MG63 (cell line): Measurements from ENCODE around the gene ZNF613. TPM values are rescaled to one million over a fixed set of nuclear protein-coding genes. Genes with fewer than 3 reads are reported as not detected.
"Not testable (repeated sequence)": the region's sequence is repeated elsewhere in the genome, so short reads cannot be mapped to it uniquely, and the experiment has no call there.

Experiments used
- DNase-seq: peaks from one replicate; pipeline ENCODE4 v3.0.0-alpha.2; 2020
- H3K27me3 ChIP-seq: fragments of 250-450 bp; sonication (Bioruptor Pico); 2 replicates; pipeline ENCODE4 v1.5.1; 2020; ENCODE audit warnings: mild to moderate bottlenecking, moderate library complexity
- H3K36me3 ChIP-seq: fragments of 250-450 bp; sonication (Bioruptor Pico); 2 replicates; pipeline ENCODE4 v1.5.1; 2020; ENCODE audit warnings: mild to moderate bottlenecking, moderate library complexity
- H3K4me3 ChIP-seq: fragments of 250-450 bp; sonication (Bioruptor Pico); 2 replicates; pipeline ENCODE4 v1.5.1; 2020; ENCODE audit warnings: mild to moderate bottlenecking, moderate library complexity
- H3K9me3 ChIP-seq: fragments of 250-450 bp; sonication (Bioruptor Pico); 2 replicates; pipeline ENCODE4 v1.5.1; 2020; ENCODE audit warnings: mild to moderate bottlenecking, moderate library complexity
- total RNA-seq: library from RNA; depleted of rRNA; stranded (reverse); fragments of >200 nt; shearing (Covaris generic); gene quantifications from 2 replicates; pipeline ENCODE4 v1.2.3, GENCODE V29; 2014; ENCODE audit warnings: low replicate concordance

ZNF613 gene
- total RNA-seq, 1 experiment from 2014 or later = 3.0 TPM

GRCh38 chr19:51919606-51920005 is 7.7 kb upstream of the ZNF613 start:
- DNase-seq = no peak
- peaks cover 36% of the 10 kb centered on the region for H3K9me3 ChIP-seq
- no peak overlapping the region for H3K4me3 ChIP-seq
- H3K36me3 ChIP-seq = no peaks in the 10 kb centered on the region
- H3K27me3 ChIP-seq = no peaks in the 10 kb centered on the region

DNA sequence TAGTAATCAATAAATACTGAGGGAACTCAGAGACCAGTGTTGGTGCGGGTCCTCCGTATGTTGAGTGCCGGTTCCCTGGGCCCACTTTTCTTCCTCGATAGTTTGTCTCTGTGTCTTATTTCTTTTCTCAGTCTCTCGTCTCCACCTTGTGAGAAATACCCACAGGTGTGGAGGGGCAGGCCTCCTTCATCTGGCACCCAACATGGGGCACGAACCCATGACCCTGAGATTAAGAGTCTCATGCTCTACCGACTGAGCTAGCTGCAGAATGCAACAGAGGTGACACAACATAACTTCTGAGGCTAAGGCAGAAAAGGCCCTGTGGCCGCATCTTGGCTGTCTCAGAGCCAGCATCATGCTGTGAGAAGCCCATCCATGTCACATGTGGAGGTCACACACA is 5.3 kb upstream of the ZNF613 start:
- H3K36me3 ChIP-seq = no peaks in the 10 kb centered on the region
- DNase-seq = no peak

DNA sequence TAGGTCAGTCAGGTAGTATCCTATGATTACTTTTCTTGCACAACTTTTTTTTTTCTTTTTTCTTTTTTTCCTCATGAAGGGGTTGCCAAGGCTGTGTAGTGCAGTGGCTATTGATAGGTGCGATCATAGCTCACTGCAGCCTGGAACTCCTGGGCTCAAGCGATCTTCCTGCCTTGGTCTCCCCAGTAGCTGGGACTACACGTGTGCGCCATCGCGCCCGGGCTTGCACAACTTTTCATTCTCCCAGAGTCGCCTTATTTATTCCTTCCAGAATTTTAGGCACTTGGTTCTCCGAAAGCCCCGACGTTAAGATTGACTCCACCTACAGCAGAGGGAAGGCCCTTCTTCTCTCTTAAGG is 867 bp upstream of the ZNF613 start:
- H3K36me3 ChIP-seq = peaks cover 18% of the 10 kb centered on the region
- peaks cover 33% of the 10 kb centered on the region for H3K9me3 ChIP-seq
- peak overlapping the region; percentile 85 for H3K4me3 ChIP-seq
- no peaks in the 10 kb centered on the region for H3K27me3 ChIP-seq
- no peak for DNase-seq

More for the DNA sequence above, 5.3 kb upstream of the ZNF613 start:
- H3K9me3 ChIP-seq = peaks cover 34% of the 10 kb centered on the region
- no peak overlapping the region for H3K4me3 ChIP-seq
- H3K27me3 ChIP-seq = no peaks in the 10 kb centered on the region

DNA sequence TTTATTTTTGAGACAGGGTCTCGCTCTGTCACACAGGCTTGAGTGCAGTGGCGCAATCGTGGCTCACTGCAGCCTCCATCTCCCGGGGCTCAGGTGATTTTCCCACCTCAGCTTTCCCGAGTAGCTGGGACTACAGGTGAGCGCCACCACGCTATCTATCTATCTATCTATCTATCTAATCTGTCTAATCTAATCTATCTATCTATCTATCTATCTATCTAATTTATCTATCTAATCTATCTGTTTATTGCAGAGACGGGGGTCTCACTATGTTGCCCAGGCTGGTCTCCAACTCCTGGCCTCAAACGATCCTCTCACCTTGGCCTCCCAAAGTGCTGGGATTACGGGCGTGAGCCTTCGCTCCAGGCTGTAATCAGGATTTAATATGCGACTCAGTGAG is 587 bp downstream of the ZNF613 start:
- Histone ChIP-seq H3K9me3 (peaks cover 30% of the 10 kb centered on the region), H3K27me3 (no peaks in the 10 kb centered on the region), H3K36me3 (peaks cover 25% of the 10 kb centered on the region), H3K4me3 (peak overlapping the region; percentile 85)
- no peak for DNase-seq

- Histone ChIP-seq H3K36me3 (peaks cover 46% of the 10 kb centered on the region), H3K27me3 (no peaks in the 10 kb centered on the region), H3K4me3 (no peak overlapping the region), H3K9me3 (peaks cover 23% of the 10 kb centered on the region)
- no peak for DNase-seq
These were observed 4.6 kb downstream of the ZNF613 start for GRCh38 chr19:51931921-51932320.

- Histone ChIP-seq H3K27me3 (no peaks in the 10 kb centered on the region), H3K4me3 (no peak overlapping the region), H3K9me3 (peaks cover 21% of the 10 kb centered on the region), H3K36me3 (peaks cover 69% of the 10 kb centered on the region)
- no peak for DNase-seq
These were observed 11.7 kb downstream of the ZNF613 start for GRCh38 chr19:51938936-51939335.

DNA sequence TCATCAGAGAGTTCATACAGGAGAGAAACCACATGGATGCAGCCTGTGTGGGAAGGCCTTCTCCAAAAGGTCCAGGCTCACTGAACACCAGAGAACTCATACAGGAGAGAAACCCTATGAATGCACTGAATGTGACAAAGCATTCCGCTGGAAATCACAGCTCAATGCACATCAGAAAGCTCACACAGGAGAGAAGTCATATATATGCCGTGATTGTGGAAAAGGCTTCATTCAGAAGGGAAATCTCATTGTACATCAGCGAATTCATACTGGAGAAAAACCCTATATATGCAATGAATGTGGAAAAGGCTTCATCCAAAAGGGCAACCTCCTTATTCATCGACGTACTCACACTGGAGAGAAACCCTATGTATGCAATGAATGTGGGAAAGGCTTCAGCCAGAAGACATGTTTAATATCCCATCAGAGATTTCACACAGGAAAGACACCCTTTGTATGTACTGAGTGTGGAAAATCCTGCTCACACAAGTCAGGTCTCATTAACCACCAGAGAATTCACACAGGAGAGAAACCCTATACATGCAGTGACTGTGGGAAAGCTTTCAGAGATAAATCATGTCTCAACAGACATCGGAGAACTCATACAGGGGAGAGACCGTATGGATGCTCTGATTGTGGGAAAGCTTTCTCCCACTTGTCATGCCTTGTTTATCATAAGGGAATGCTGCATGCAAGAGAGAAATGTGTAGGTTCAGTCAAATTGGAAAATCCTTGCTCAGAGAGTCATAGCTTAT is 17.7 kb downstream of the ZNF613 start:
- H3K4me3 ChIP-seq = no peak overlapping the region
- H3K9me3 ChIP-seq = peaks cover 52% of the 10 kb centered on the region
- DNase-seq = no peak
- peaks cover 59% of the 10 kb centered on the region for H3K36me3 ChIP-seq
- no peaks in the 10 kb centered on the region for H3K27me3 ChIP-seq

GRCh38 chr19:51946602-51947001 is 19.3 kb downstream of the ZNF613 start:
- DNase-seq = no peak
- Histone ChIP-seq H3K27me3 (no peaks in the 10 kb centered on the region), H3K4me3 (no peak overlapping the region), H3K9me3 (peaks cover 49% of the 10 kb centered on the region), H3K36me3 (peaks cover 43% of the 10 kb centered on the region)

- no peak for DNase-seq
- no peaks in the 10 kb centered on the region for H3K27me3 ChIP-seq
- H3K4me3 ChIP-seq = no peak overlapping the region
- H3K36me3 ChIP-seq = peaks cover 22% of the 10 kb centered on the region
- H3K9me3 ChIP-seq = peaks cover 35% of the 10 kb centered on the region
These were observed 21.7 kb downstream of the ZNF613 start for GRCh38 chr19:51948975-51949374.

- not testable (repeated sequence) for H3K36me3 ChIP-seq, H3K9me3 ChIP-seq, DNase-seq, H3K27me3 ChIP-seq, H3K4me3 ChIP-seq
These were observed 30.6 kb downstream of the ZNF613 start for GRCh38 chr19:51957846-51958245.

- no peak for DNase-seq
- H3K36me3 ChIP-seq = peaks cover 10% of the 10 kb centered on the region
- no peaks in the 10 kb centered on the region for H3K27me3 ChIP-seq
- no peak overlapping the region for H3K4me3 ChIP-seq
- H3K9me3 ChIP-seq = peaks cover 13% of the 10 kb centered on the region; the same call in 1 of the 2 replicates
These were observed 32.5 kb downstream of the ZNF613 start for GRCh38 chr19:51959791-51960190.

DNA sequence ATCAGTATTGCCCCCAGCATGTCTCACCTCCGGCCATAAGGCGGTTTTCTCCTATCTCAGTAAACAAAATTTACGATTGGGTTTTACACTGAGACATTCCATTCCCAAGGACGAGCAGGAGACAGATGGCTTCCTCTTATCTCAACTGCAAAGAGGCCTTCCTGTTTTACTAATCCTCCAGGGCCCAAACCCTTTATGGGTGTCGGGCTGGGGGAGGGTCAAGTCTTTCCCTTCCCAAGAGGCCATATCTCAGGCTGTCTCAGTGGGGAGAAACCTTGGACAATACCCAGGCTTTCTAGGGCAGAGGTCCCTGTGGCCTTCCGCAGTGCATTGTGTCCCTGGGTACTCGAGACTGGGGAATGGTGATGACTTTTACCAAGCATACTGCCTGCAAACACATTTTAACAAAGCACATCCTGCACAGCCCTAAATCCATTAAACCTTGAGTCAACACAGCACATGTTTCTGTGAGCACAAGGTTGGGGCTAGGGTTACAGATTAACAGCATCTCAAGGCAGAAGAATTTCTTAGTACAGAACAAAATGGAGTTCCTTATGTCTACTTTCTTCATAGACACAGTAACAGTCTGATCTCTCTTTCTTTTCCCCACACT is 33.5 kb downstream of the ZNF613 start:
- H3K27me3 ChIP-seq, DNase-seq, H3K4me3 ChIP-seq: not testable (repeated sequence)
- peaks cover 19% of the 10 kb centered on the region for H3K36me3 ChIP-seq
- peaks cover 20% of the 10 kb centered on the region for H3K9me3 ChIP-seq

DNA sequence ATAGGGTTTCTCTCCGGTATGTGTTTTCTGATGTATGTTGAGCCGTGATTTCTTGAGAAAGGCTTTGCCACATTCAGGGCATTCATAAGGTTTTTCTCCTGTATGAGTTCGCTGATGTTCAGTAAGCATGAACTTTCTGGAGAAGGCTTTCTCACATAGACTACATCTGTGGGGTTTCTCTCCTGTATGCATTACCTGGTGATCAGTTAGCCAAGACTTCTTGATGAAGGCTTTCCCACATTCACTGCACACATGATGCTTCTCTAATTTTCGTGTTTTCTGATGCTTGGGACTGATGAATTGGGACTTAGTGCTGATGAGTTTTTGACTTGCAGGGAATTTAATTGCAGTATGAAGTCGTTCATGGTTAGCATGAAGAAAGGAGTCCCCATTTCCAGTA is 38.3 kb downstream of the ZNF613 start:
- Histone ChIP-seq H3K27me3 (no peaks in the 10 kb centered on the region), H3K36me3 (peaks cover 56% of the 10 kb centered on the region), H3K9me3 (peaks cover 49% of the 10 kb centered on the region), H3K4me3 (no peak overlapping the region)
- DNase-seq = no peak

- Histone ChIP-seq H3K27me3 (no peaks in the 10 kb centered on the region), H3K36me3 (peaks cover 79% of the 10 kb centered on the region), H3K4me3 (no peak overlapping the region), H3K9me3 (peaks cover 55% of the 10 kb centered on the region)
- DNase-seq = no peak
These were observed 43.4 kb downstream of the ZNF613 start for GRCh38 chr19:51970718-51971117.

DNA sequence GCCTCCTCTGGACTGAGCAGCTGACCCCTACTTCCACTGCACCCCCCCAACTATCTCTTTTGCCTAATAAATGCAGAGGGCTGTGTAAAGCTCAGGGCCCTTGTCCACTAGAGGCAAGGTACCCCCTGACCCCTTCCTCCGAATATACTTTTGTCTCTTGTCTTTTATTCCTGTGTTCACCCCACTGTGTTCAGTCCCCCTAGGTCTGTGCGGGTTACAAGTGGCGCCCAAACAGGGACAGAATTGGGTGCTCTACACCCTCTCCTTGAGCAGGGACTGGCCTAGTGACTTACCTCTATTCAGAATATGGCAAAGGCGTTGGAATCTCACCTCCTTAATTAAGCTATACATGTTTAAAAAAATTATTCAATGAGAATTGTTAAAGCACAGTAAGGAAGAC is 44.4 kb downstream of the ZNF613 start:
- Histone ChIP-seq H3K27me3 (no peaks in the 10 kb centered on the region), H3K4me3 (no peak overlapping the region), H3K9me3 (peaks cover 51% of the 10 kb centered on the region), H3K36me3 (peaks cover 70% of the 10 kb centered on the region)
- DNase-seq = peak; percentile 23

DNA sequence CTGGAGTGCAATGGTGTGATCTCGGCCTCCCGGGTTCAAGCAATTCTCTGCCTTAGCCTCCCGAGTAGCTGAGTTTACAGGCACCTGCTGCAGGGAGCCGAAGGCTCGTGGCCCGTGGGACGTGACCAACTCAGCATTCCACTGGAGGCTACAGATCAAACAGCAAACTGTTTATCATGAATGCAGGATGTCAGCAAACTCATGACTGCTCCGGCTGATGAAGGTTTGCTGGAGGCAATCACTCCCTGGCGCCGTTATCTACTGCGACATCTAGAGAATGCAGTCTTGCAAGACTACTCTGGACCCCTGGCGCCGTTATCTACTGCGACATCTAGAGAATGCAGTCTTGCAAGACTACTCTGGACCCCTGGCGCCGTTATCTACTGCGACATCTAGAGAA is 48.5 kb downstream of the ZNF613 start:
- DNase-seq, H3K27me3 ChIP-seq, H3K4me3 ChIP-seq: not testable (repeated sequence)
- peaks cover 26% of the 10 kb centered on the region for H3K9me3 ChIP-seq
- H3K36me3 ChIP-seq = peaks cover 44% of the 10 kb centered on the region

DNA sequence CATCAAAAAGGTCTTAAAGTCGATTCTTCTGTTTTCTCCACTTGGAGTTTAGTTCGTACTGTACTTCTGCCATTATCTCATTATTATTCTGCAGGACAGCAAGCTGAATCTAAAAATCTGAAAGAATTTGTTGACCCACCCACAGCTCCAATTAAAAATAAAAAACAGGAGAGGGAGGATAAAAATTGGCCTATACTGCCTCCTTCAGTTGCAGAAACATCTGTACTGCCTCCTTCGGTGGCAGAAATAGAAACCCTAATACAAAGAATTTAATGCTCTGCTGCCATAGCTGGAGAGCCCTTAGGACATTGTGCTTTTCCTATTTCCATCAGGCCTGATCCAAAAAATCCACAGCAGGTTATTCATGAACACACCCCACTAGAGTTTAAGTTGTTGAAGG is 49.6 kb downstream of the ZNF613 start:
- DNase-seq = no peak
- Histone ChIP-seq H3K9me3 (peaks cover 21% of the 10 kb centered on the region), H3K36me3 (peaks cover 35% of the 10 kb centered on the region), H3K4me3 (no peak overlapping the region), H3K27me3 (no peaks in the 10 kb centered on the region)

- H3K4me3 ChIP-seq = no peak overlapping the region
- no peak for DNase-seq
- H3K9me3 ChIP-seq = peaks cover 23% of the 10 kb centered on the region
- H3K36me3 ChIP-seq = peaks cover 32% of the 10 kb centered on the region
- no peaks in the 10 kb centered on the region for H3K27me3 ChIP-seq
These were observed 50.1 kb downstream of the ZNF613 start for GRCh38 chr19:51977346-51977745.
